COLO668 (cell line): Measurements from ENCODE around the gene JAG2.

Experiments
- DNase-seq: peaks from one replicate; lab custom pipeline; 2025; ENCODE audit not compliant: unreplicated experiment; lab: John Stamatoyannopoulos, UW

JAG2 gene

DNA sequence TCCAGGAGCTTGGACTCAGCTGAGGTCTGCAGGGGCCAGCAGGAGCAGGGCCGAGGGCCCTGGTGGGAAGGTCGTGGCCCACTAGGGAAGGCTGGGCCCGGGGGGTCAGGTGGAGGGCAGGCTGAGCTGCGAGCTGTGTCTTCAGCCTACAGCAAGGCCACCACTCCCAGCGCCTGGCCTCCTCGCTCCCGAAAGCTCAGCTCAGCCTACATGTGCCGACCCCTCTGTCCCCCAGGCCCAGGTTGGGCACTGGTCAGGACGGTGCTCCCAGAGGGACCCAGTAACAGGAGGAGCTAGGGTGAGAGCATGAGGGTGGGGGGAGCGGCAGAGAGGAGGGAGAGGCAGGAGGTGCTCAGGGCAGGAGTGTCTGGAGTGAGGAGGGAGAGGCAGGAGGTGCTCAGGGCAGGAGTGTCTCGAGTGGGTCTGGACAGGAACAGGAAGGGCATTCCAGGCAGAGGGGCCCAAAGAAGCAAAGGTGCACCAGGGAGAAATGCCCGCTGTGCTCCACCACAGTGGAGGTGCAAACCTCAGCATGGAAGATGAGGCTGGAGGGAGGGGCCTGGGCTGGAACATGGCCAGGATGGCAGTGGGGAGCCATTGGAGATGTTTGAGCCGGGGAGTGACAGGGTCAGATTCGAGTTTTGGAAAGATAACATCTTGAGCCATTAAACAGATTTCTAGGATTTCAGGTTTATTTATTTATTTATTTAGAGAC is 74.2 kb downstream of the JAG2 start:
- DNase-seq: no peak

DNA sequence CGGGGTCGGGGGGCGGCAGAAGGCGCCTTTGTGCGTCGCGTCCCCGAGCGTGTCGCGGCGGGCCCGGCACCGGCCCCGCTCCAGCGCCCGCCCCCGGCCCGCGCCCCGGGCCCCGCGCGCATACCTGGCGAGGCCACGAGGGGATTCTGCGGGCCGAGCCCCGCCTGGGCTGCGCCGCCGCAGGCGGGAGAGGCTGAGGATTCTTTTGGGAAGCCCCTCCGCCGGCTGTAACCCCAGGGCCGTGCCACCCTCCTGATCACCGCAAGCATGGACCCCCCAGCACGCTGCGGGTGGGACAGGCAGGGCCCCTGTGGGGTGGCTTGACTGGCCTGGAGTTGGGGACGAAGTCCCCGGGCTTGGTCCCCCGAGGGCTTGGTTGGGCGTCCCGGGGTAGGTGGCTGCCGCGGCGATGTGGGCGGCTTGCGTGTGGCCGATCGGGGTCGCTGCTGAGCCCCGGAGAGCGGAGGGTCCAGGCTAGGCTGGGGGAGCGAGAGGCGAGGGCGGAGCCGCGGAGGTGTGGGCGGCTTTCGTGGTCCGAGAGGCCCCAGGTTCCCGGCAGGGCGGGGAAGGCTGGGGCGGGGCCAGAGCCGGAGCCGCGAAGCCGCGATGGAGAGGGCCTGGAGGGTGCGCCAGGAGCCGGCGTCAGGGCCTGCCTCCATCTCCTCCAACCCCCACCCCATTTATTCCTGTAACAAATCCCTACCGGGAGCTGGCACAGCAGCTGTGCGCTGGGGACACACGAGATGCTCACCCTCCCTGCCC is 75.0 kb downstream of the JAG2 start:
- DNase-seq: peak; percentile 68

DNA sequence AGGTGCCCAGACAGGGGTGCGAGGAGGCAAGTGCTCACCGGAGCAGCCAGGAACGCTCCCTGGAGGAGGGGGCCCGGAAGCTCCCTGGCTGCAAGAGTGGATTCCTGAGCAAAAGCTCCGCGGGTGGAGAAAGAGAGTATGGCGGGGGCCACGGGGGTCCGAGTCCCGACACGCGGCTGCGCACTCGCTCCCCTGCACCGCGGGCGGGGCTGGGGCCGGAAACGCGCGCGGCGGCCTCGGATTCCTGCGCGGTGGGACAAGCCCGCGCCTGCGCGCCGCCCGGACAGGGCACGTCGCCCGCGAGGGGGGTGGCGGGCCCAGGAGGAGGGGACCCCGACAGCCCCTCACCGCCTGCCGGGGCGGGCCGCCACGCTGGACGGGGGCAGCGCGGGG is 75.5 kb downstream of the JAG2 start:
- peak; percentile 53 for DNase-seq

DNA sequence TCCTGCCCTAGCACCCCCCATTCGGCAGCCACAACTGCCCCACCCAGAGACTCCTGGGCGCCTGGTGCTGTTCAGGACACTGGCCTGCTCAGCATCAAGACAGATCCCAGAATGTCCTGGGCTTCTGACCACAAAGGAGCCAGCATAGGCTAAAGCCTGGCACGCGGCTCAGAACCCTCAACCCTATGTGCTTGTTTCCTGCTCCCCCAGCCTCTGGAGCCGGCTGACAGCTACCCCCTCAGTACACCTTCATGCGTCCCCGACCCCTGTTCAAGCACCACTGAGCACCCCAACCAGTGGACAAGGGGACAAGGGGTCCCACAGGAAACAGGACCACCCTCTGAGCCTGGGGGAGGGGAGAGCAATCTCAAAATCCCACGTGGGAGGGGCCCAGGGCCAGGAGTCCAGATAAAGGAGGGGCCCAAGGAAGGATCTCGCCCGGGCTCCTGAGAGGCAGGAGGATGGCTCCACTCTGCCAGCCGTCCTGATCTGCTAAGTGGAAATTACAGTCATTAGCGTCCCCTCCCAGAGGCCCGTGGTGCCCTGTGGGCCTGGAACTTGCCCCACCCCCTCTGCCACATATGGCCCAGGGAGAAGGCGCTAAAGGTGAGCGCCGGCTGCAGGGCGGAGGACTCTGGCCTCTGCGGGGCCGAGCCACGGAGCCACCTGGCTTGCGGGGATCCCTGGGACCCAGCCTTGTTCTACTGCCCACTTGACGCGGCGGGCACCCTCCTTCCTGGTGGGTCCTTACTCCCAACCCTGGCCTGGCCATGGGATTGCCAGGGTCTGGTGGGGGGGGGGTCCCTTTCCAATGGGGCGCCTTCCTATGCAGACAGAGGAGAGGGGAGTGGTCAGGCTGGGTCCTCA is 76.2 kb downstream of the JAG2 start:
- peak; percentile 38 for DNase-seq

DNA sequence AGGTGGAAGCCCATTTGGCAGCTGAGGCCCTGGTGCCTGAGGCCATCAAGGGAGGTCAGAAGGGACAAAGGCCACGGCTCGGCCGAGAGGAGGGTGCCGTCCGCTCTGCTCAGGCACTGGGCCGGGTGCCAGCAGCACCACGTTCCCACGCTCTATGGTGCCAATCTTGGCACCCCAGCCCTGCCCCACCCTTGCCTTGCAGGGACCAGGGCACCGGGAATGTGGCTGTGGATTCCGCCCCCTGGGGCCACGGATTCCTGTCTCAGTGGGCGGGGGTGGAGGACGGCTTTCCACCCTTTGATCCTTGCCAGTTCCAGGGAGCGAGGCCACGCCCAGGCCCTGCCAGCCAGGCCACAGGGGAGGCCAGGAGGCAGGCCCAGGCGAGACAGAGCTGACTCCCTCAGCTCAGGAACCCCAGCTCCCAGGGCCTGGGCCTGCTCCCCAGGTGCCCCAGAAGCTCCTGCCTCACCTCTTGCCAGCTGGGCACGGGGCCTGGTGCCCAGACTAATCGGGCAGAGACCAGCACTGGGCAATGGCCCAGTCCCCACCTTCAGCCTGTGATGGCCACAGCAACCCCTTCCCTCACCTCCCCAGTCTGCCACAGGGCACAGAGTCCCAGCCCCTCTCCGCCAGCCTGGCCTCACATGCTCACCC is 76.9 kb downstream of the JAG2 start:
- peak; percentile 81 for DNase-seq

DNA sequence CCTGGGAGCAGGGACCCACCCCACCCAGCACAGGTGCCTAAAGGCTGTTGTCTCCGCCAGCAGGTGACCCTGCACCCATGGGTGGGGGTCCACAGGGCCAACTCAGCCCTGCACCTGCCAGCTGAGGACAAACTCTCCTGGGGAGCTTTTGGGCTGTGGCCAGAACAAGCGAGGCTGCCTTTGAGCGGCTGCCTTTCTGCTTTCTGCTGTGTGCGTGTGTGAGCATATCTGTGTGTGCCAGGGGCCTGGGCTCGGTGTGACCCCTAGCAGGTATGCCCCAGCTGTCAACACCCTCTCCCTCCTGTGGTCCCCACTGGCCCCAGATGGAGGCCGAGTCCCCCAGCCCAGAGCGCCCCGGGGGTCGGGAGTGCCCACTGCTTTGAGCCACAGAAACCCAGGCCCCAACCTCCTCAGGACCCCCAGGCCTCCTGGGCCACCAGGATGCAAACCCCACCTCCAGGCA is 77.5 kb downstream of the JAG2 start:
- DNase-seq: no peak
